22Rv1 (cell line): ENCODE results near the gene LMTK2.

Experiments used
- H3K27ac ChIP-seq: fragments of 450-650 bp; 2 replicates; pipeline ENCODE4 v1.5.1; 2017
- CTCF ChIP-seq: fragments of 450-650 bp; IDR thresholded peaks from 2 replicates; pipeline ENCODE4 v1.5.1; 2017; ENCODE audit warnings: mild to moderate bottlenecking
- ZFX ChIP-seq: fragments of 450-650 bp; IDR thresholded peaks from 2 replicates; pipeline ENCODE4 v1.6.1; 2017; ENCODE audit warnings: antibody characterized with exemption, borderline replicate concordance

The LMTK2 gene

GRCh38 chr7:98130959-98131358 is 24.3 kb downstream of the LMTK2 start:
- TF ChIP-seq ZFX = no peak
- TF ChIP-seq CTCF = no peak
- H3K27ac ChIP-seq = no peak overlapping the region

GRCh38 chr7:98133181-98133580 is 26.5 kb downstream of the LMTK2 start:
- H3K27ac ChIP-seq = no peak overlapping the region

GRCh38 chr7:98133621-98134303 is 27.1 kb downstream of the LMTK2 start:
- TF ChIP-seq ZFX (no peak), CTCF (no peak)
- no peak overlapping the region for H3K27ac ChIP-seq

More at GRCh38 chr7:98133181-98133580, 26.5 kb downstream of the LMTK2 start:
- no peak for TF ChIP-seq ZFX
- no peak for TF ChIP-seq CTCF

- no peak for TF ChIP-seq ZFX
- no peak for TF ChIP-seq CTCF
- H3K27ac ChIP-seq = peak overlapping the region; percentile 81
Observed at GRCh38 chr7:98134420-98135228, 28.0 kb downstream of the LMTK2 start.

- TF ChIP-seq CTCF = no peak
- no peak for TF ChIP-seq ZFX
- H3K27ac ChIP-seq = peak overlapping the region; percentile 81
Observed at GRCh38 chr7:98135984-98136383, 29.3 kb downstream of the LMTK2 start.

GRCh38 chr7:98136423-98136822 is 29.8 kb downstream of the LMTK2 start:
- peak overlapping the region; percentile 81 for H3K27ac ChIP-seq

More at GRCh38 chr7:98136423-98136822, 29.8 kb downstream of the LMTK2 start:
- TF ChIP-seq ZFX (no peak), CTCF (no peak)
